ENCODE data around the gene MCU. TPM values are rescaled to one million over a fixed set of nuclear protein-coding genes. Genes with fewer than 3 reads are reported as not detected.

Gene MCU
- total and polyA plus RNA-seq, 8 donors = 15.2 to 90.1 (median 31.0) TPM

DNA sequence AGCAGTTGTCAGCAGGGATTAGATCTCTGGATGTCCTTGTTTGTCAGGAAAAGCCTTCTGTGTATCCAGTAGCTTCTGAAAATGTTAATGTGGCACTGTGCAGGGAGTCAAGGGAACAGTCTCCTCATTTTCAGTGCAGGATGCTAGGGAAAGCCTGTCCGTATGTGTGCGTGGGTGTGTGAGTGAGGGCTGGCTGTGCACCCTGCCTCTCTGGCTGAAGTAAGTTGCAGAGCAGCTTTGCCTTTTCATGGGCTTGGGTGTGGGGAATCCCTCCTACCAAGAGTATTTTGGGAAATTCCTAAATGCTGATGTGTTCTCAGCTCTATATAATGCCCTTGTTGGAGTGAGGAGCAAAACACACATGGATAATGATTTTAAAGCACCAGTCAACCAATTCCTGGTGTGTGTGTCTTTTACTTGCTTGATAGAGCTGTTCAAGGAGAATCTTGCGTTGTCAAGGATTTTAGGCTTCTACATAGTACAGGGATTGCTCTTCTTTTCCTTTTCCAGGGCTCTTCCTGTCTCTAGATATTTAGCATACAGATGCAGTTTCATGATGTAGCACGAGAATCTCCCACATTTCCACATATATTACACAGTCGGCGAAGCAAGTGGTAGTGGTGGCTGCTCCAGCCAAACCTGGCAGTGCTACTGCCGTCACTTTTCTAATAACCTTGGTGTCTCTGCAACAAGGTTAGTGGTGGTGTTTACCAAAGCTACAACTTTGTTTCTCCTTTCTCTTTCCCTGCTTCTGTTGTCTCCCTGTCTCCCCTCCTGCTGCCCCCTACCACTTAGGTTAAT is 92.8 kb downstream of the MCU start:
- peak in 1 of 2 donors; percentile 90 for DNase-seq
- 51 to 59% (median 56%) methylated on average over 7 of the region's 7 CpGs for WGBS, 5 donors
- intact Hi-C loops (cut with DNase I; ENCODE audit: low total_unique reads) = no loop called here
- Histone ChIP-seq H3K4me1 (peaks cover 10 to 59% (median 32%) of the 10 kb centered on the region in 4 donors), H3K27ac (no peak overlapping the region), H3K36me3 (no peaks in the 10 kb centered on the region), H3K4me3 (no peak overlapping the region), H3K27me3 (no peaks in the 10 kb centered on the region), H3K9me3 (no peaks in the 10 kb centered on the region)
- no peak for TF ChIP-seq EP300 (IDR thresholded peaks at IDR 0.05)
- no peak for TF ChIP-seq POLR2A (IDR thresholded peaks at IDR 0.05)
- TF ChIP-seq POLR2AphosphoS5 (IDR thresholded peaks at IDR 0.05) = no peak
- TF ChIP-seq, protein P1, sequence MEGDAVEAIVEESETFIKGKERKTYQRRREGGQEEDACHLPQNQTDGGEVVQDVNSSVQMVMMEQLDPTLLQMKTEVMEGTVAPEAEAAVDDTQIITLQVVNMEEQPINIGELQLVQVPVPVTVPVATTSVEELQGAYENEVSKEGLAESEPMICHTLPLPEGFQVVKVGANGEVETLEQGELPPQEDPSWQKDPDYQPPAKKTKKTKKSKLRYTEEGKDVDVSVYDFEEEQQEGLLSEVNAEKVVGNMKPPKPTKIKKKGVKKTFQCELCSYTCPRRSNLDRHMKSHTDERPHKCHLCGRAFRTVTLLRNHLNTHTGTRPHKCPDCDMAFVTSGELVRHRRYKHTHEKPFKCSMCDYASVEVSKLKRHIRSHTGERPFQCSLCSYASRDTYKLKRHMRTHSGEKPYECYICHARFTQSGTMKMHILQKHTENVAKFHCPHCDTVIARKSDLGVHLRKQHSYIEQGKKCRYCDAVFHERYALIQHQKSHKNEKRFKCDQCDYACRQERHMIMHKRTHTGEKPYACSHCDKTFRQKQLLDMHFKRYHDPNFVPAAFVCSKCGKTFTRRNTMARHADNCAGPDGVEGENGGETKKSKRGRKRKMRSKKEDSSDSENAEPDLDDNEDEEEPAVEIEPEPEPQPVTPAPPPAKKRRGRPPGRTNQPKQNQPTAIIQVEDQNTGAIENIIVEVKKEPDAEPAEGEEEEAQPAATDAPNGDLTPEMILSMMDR (IDR thresholded peaks at IDR 0.05) = no peak

DNA sequence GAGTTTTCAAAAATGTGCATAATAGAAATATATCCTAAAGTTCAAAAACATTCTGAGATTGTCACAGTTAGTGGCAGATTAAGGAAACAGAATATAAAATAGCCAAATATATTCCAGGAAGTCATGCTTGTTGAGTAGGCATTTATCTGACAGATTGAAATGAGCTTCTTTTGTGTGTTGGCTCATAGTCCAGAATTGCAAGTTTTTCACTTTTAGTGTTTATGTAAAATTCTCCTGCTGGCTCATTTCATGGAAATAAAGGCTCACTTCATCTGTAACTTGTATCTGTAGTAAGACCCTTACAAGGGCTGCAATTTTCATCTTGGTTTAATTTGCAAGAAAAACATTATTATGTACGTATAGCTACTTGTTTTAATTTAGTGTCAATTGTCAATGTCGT is 93.5 kb downstream of the MCU start:
- Histone ChIP-seq H3K4me3 (no peak overlapping the region), H3K36me3 (no peaks in the 10 kb centered on the region), H3K27ac (no peak overlapping the region), H3K9me3 (no peaks in the 10 kb centered on the region), H3K4me1 (peaks cover 10 to 62% (median 35%) of the 10 kb centered on the region in 4 donors), H3K27me3 (no peaks in the 10 kb centered on the region)
- DNase-seq = peak in 1 of 2 donors; percentile 48
- TF ChIP-seq EP300 (IDR thresholded peaks at IDR 0.05) (no peak), POLR2AphosphoS5 (IDR thresholded peaks at IDR 0.05) (no peak), POLR2A (IDR thresholded peaks at IDR 0.05) (no peak)
- TF ChIP-seq, protein P1 (IDR thresholded peaks at IDR 0.05) = no peak
- intact Hi-C loops (cut with DNase I; ENCODE audit: low total_unique reads) = no loop called here
- 85 to 93% (median 91%) methylated on average over 2 of the region's 2 CpGs for WGBS, 5 donors

DNA sequence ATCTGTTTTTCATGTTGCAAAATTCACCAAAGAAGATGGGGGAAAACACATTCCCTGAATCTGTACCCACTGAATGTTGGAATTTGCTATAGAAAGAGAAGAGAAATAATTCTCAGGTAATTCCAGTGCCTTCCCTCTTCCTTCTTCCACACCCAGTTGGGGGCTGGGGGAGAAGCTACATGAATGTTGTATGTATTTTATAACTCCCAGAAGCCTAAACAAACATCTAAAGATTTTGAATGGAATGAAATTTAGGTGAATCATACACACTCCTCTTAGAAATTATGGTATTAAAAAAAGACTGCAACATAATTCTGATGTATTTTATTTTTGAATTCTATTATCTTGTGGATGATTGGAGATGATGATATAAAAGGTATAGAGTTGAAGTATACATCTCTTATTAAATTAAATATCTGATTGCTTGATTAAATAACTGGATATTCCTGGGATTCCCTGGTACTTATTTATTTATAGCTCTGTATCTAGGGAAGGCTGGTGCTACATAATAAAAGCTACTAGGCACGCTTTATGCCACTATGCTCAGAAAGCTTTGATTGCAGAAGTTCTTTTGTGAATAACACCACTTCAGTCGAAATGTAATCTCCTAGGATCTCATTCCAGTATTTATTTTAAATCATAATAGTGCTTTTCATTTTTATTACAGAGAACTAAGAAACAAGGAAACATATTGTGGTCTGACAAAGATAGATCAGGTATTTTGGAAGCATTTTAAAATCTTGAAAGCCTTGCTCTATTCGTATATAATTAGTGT is 98.5 kb downstream of the MCU start:
- no peaks in the 10 kb centered on the region for H3K36me3 ChIP-seq
- H3K4me1 ChIP-seq = peaks cover 0 to 50% (median 10%) of the 10 kb centered on the region in 4 donors
- H3K4me3 ChIP-seq = no peak overlapping the region
- 35 to 59% (median 41%) methylated on average over 3 of the region's 3 CpGs for whole genome bisulfite sequencing, 5 donors
- intact Hi-C loops (cut with DNase I; ENCODE audit: low total_unique reads) = no loop called here
- no peaks in the 10 kb centered on the region for H3K9me3 ChIP-seq
- TF ChIP-seq POLR2AphosphoS5 (IDR thresholded peaks at IDR 0.05) = no peak
- DNase-seq = no peak
- no peaks in the 10 kb centered on the region for H3K27me3 ChIP-seq
- no peak overlapping the region for H3K27ac ChIP-seq

DNA sequence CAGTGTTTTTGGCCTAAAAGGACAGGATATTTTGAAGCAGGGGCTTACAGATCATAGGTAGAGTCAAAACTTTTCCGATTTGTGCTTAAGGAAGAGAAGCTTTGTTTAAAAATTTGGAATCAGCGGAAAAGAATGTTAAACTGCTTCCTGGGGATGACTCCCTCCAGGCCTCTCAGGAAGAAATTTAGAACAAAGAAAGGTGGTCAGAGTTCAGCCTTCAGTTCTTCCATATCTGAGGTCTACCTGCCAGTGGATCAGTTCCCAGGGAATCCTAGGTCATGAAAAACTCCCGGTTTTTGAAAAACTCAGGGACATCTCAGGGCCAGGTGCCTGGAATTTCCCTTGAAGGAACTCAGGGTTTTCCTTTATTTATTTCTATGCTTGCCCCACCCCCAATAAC is 100.3 kb downstream of the MCU start:
- TF ChIP-seq, protein P1 (IDR thresholded peaks at IDR 0.05) = no peak
- no peak for TF ChIP-seq POLR2AphosphoS5 (IDR thresholded peaks at IDR 0.05)
- TF ChIP-seq POLR2A (IDR thresholded peaks at IDR 0.05) = no peak
- no peak for TF ChIP-seq EP300 (IDR thresholded peaks at IDR 0.05)
- peaks cover 0 to 47% (median 7%) of the 10 kb centered on the region in 4 donors for H3K4me1 ChIP-seq
- no peaks in the 10 kb centered on the region for H3K9me3 ChIP-seq
- H3K36me3 ChIP-seq = no peaks in the 10 kb centered on the region
- 79 to 94% (median 86%) methylated on average over 3 of the region's 3 CpGs for WGBS, 5 donors
- H3K27ac ChIP-seq = no peak overlapping the region
- DNase-seq = no peak
- no peaks in the 10 kb centered on the region for H3K27me3 ChIP-seq
- intact Hi-C loops (cut with DNase I; ENCODE audit: low total_unique reads) = no loop called here
- no peak overlapping the region for H3K4me3 ChIP-seq

Data from stomach (tissue), 9 donors.